Tibial nerve (tissue), 4 donors: ENCODE data around the gene COL6A3. TPM values are rescaled to one million over a fixed set of nuclear protein-coding genes. Genes with fewer than 3 reads are reported as not detected.
A peak's percentile ranks its signal among the peaks of the same experiment; 100 is the strongest.

Experiments
- DNase-seq, 2 donors: peaks; one replicate each; pipeline ENCODE4 v3.0.0-alpha.2; 2019; ENCODE audit warnings: low spot score in 2 of 2
- H3K27ac ChIP-seq, 4 donors: fragments of 200-600 bp; sonication (generic) in 3 of 4; one replicate each; pipeline ENCODE4 v1.5.1; 2017 to 2019; ENCODE audit warnings: mild to moderate bottlenecking in 1 of 4
- H3K27me3 ChIP-seq, 2 donors: fragments of 200-600 bp; sonication (generic) in 1 of 2; one replicate each; pipeline versions ENCODE4 v1.5.1 to v1.6.0; 2017 to 2019
- H3K36me3 ChIP-seq, 3 donors: fragments of 200-600 bp; sonication (generic); one replicate each; pipeline ENCODE4 v1.5.1; 2018 to 2019
- H3K4me1 ChIP-seq, 4 donors: fragments of 200-600 bp; sonication (generic) in 3 of 4; one replicate each; pipeline ENCODE4 v1.5.1; 2017 to 2019
- H3K4me3 ChIP-seq, 4 donors: fragments of 200-600 bp; sonication (generic) in 3 of 4; one replicate each; pipeline ENCODE4 v1.5.1; 2017 to 2019; ENCODE audit warnings: mild to moderate bottlenecking in 1 of 4, moderate library complexity in 1 of 4
- H3K9me3 ChIP-seq, 4 donors: fragments of 200-600 bp; sonication (generic) in 3 of 4; one replicate each; pipeline ENCODE4 v1.5.1; 2017 to 2019
- EP300 ChIP-seq, 2 donors: sonication (generic); formaldehyde crosslinking; IDR thresholded peaks; one replicate each; pipeline ENCODE4 v1.6.1; 2017; ENCODE audit warnings: antibody characterized with exemption in 2 of 2, mild to moderate bottlenecking in 1 of 2
- POLR2A ChIP-seq, 2 donors: fragments of 450-650 bp; IDR thresholded peaks; one replicate each; pipeline ENCODE4 v1.6.1; 2017; ENCODE audit warnings: antibody characterized with exemption in 2 of 2, mild to moderate bottlenecking in 2 of 2, moderate library complexity in 2 of 2
- WGBS, 2 donors: methylation state at CpG; one replicate each; pipeline ENCODE4 v1.1.5; 2018; 5-methylcytosine and 5-hydroxymethylcytosine counted together
- total RNA-seq, 4 donors: library from RNA; depleted of rRNA; stranded (reverse); fragments of >200 nt; gene quantifications; one replicate each; pipeline ENCODE4 v1.1.0, GENCODE V29; 2016
- TF ChIP-seq, protein P1 (sequence below), 5 experiments: fragments of 200-600 bp in 3 of 5; fragments of 450-650 bp in 2 of 5; sonication (generic) in 3 of 5; IDR thresholded peaks; one replicate each; pipeline ENCODE4 v1.5.1; 2016 to 2019; ENCODE audit warnings: antibody characterized with exemption in 5 of 5, mild to moderate bottlenecking in 3 of 5, moderate library complexity in 2 of 5

Gene COL6A3
- total RNA-seq, 4 donors from 2014 or later, result 228 to 558 (median 364) TPM

DNA sequence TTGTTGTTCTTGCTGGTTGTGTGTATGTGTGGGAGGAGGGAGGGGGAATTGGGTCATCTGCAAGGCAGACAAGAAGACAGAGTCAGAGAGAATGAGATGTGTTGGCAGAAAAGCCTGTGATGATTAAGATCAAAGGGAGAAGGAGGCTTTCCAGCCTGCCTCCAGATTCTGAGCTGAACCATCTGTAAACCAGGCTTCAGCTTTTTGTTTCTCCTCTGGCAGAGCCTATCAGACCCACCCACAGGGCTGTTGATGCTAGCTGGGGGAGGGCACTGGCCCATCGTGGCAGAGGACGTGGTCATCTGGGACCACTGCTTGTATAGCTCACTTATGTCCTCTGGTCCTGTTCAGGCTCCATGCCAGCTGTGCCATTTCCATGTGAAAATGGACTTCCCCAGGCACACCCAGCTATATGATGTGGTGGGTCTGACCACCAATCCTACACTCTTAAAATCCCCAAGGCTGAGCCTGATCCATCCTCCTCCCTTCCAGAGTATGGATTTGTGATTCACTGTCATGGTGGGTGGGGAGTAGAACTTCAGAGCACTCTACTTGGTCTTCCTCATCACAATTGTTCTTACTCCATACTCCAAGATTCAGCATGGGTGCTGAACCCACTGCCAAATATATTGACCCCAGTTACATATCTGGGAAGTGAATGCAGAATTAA is 27.8 kb upstream of the COL6A3 start:
- TF ChIP-seq EP300 (IDR thresholded peaks at IDR 0.05), result no peak
- TF ChIP-seq, protein P1, sequence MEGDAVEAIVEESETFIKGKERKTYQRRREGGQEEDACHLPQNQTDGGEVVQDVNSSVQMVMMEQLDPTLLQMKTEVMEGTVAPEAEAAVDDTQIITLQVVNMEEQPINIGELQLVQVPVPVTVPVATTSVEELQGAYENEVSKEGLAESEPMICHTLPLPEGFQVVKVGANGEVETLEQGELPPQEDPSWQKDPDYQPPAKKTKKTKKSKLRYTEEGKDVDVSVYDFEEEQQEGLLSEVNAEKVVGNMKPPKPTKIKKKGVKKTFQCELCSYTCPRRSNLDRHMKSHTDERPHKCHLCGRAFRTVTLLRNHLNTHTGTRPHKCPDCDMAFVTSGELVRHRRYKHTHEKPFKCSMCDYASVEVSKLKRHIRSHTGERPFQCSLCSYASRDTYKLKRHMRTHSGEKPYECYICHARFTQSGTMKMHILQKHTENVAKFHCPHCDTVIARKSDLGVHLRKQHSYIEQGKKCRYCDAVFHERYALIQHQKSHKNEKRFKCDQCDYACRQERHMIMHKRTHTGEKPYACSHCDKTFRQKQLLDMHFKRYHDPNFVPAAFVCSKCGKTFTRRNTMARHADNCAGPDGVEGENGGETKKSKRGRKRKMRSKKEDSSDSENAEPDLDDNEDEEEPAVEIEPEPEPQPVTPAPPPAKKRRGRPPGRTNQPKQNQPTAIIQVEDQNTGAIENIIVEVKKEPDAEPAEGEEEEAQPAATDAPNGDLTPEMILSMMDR (IDR thresholded peaks at IDR 0.05), result no peak
- no peak for TF ChIP-seq POLR2A (IDR thresholded peaks at IDR 0.05)

DNA sequence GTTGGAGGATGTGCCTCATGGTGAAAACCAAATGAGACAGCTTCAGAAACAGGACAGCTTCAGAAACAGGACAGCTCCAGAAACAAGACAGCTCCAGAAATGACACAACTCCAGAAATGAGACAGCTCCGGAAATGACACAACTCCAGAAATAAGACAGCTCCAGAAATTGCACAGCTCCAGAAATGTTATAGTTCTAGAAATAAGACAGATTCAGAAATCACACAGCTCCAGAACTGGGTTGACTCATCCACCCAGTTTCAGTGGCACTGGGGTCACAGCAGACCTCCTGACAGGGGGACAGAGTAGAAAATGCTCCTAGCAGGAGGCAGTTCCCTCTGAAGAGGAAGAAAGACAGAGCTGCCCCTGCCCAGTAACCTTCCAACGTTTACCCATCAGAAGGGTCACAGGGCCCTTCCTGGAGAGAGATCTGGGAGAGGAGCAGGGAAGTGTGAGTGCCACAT is 26.9 kb upstream of the COL6A3 start:
- H3K4me3 ChIP-seq, result no peak overlapping the region
- DNase-seq, result no peak
- no peaks in the 10 kb centered on the region for H3K9me3 ChIP-seq
- no peaks in the 10 kb centered on the region for H3K27me3 ChIP-seq
- 50 to 51% methylated on average over 2 of the region's 2 CpGs for WGBS, 2 donors
- peaks cover 0 to 16% (median 3%) of the 10 kb centered on the region in 4 donors for H3K4me1 ChIP-seq
- no peaks in the 10 kb centered on the region for H3K36me3 ChIP-seq
- H3K27ac ChIP-seq, result peak overlapping the region in 3 of 4 donors; percentile 50 to 59 (median 57)
- TF ChIP-seq POLR2A (IDR thresholded peaks at IDR 0.05), result no peak
- TF ChIP-seq, protein P1 (IDR thresholded peaks at IDR 0.05), result no peak
- no peak for TF ChIP-seq EP300 (IDR thresholded peaks at IDR 0.05)

More for the DNA sequence above, 27.8 kb upstream of the COL6A3 start:
- Histone ChIP-seq H3K4me3 (no peak overlapping the region), H3K27me3 (no peaks in the 10 kb centered on the region), H3K4me1 (peaks cover 0 to 8% (median 0%) of the 10 kb centered on the region in 4 donors), H3K27ac (peak overlapping the region in 3 of 4 donors; percentile 50 to 59 (median 57)), H3K36me3 (no peaks in the 10 kb centered on the region), H3K9me3 (no peaks in the 10 kb centered on the region)
- WGBS, 2 donors, result 7 to 67% methylated on average over 2 of the region's 2 CpGs
- DNase-seq, result no peak

DNA sequence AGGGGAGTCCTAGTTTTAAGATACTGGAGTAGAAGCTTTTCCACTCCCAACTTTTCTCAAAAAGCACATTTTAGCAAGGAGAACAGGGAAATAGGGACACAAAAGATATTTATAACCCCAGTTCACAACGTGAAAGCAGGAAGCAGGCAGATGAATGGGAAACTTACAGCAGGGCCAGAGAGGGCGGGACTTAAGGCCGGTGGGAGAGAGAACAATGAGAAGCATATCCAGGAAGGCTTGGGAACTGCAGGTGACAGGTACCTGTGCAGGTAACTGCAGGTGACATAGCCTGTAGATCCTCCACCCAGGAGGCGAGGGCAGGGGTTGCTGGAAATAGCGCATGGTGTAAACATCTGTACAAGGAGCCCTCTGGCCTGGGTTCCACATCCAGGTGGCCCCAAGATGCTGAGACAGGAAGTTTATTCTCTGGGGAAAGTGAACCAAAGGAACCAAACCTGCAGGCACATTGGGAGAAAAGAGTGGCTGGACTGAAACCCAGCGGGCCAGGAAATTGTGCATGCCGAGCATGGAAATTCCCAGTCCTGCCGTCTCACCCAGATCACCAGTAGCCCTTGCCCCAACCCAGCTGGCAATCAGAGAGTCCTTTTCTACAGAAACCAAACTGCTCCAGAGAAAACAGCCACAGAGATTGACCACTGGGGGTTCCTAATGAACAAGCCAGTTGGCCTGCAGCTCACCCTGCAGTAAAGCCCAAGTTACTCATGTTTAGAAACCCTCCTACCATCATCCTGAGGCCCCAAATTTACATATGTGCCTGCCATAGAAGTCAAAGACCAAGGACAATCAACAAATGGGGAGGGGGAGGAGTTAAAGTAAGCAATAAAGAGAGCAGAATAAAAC is 24.3 kb upstream of the COL6A3 start:
- WGBS, 2 donors, result 53 to 62% methylated on average over 8 of the region's 8 CpGs
- DNase-seq, result no peak
- peak overlapping the region in 1 of 4 donors; percentile 9 for H3K27ac ChIP-seq

DNA sequence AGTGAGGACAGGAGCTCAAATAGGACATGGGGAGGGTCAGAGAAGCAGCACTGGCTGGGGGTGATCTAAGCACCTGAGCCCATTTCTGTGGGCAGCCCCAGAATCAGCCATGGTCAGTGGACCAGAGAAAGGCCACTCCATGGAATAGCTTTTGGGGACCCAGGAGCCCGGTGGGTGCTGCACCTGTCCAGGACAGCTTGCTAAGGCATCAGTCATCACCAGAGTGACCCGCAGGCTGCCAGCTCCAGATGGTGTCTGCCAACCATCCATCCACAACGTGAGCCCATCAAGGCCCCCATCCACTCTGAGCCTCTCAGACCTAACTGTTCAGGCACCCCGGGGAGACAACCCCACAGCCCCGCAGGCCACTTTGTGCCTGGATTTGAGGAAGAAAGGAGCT is 23.6 kb upstream of the COL6A3 start:
- Histone ChIP-seq H3K27me3 (no peaks in the 10 kb centered on the region), H3K4me1 (peaks cover 0 to 28% (median 14%) of the 10 kb centered on the region in 4 donors), H3K36me3 (no peaks in the 10 kb centered on the region), H3K9me3 (no peaks in the 10 kb centered on the region), H3K4me3 (no peak overlapping the region), H3K27ac (peak overlapping the region in 1 of 4 donors; percentile 9)
- TF ChIP-seq, protein P1 (IDR thresholded peaks at IDR 0.05), result no peak
- TF ChIP-seq EP300 (IDR thresholded peaks at IDR 0.05), result no peak
- TF ChIP-seq POLR2A (IDR thresholded peaks at IDR 0.05), result no peak
- DNase-seq, result no peak
- 74 to 81% methylated on average over 4 to 5 of the region's 5 CpGs for WGBS, 2 donors

More for the DNA sequence above, 24.3 kb upstream of the COL6A3 start:
- Histone ChIP-seq H3K9me3 (no peaks in the 10 kb centered on the region), H3K36me3 (no peaks in the 10 kb centered on the region), H3K27me3 (no peaks in the 10 kb centered on the region), H3K4me1 (peaks cover 0 to 28% (median 14%) of the 10 kb centered on the region in 4 donors), H3K4me3 (no peak overlapping the region)
- TF ChIP-seq EP300 (IDR thresholded peaks at IDR 0.05) (no peak), POLR2A (IDR thresholded peaks at IDR 0.05) (no peak)
- TF ChIP-seq, protein P1 (IDR thresholded peaks at IDR 0.05), result no peak
